K562 (cell line): ENCODE measurements around the gene AGO4. TPM values are rescaled to one million over a fixed set of nuclear protein-coding genes. Genes with fewer than 3 reads are reported as not detected.

Experiments used
- ARNT ChIP-seq, 2 experiments: fragments of 450-650 bp; IDR thresholded peaks; 2 replicates each; pipeline ENCODE4 v1.6.1; 2016; ENCODE audit warnings: mild to moderate bottlenecking in 1 of 2
- CREBBP ChIP-seq: IDR thresholded peaks from one replicate; pipeline ENCODE4 v1.6.1; 2012; ENCODE audit warnings: low read depth, mild to moderate bottlenecking, control low read depth, inconsistent platforms, low read length
- CSDE1 ChIP-seq, 2 experiments: fragments of 450-650 bp; IDR thresholded peaks; 2 replicates each; pipeline ENCODE4 v1.6.1; 2016; ENCODE audit warnings: mild to moderate bottlenecking in 1 of 2
- HOXB6 ChIP-seq: fragments of 250-450 bp; sonication (Bioruptor Pico); IDR thresholded peaks from 2 replicates; pipeline ENCODE4 v1.5.1; 2022; ENCODE audit warnings: mild to moderate bottlenecking, borderline replicate concordance
- HSF4 ChIP-seq: fragments of 250-450 bp; sonication (Bioruptor Pico); IDR thresholded peaks from 2 replicates; pipeline ENCODE4 v2.1.2; 2022; ENCODE audit warnings: mild to moderate bottlenecking, moderate library complexity, borderline replicate concordance
- MCM2 ChIP-seq: fragments of 450-650 bp; IDR thresholded peaks from 2 replicates; pipeline ENCODE4 v1.6.1; 2017; ENCODE audit warnings: low read depth, mild to moderate bottlenecking
- NCOA2 ChIP-seq, 2 experiments: fragments of 450-650 bp; IDR thresholded peaks; 2 replicates each; pipeline ENCODE4 v1.6.1; 2018; ENCODE audit warnings: mild to moderate bottlenecking in 2 of 2, moderate library complexity in 1 of 2; ENCODE audit not compliant: partially characterized antibody in 2 of 2
- PPARD ChIP-seq: fragments of 250-450 bp; sonication (Bioruptor Pico); IDR thresholded peaks from 2 replicates; pipeline ENCODE4 v1.8.0; 2022; ENCODE audit warnings: inconsistent platforms, mild to moderate bottlenecking, moderate library complexity
- PRPF4 ChIP-seq: fragments of 200-400 bp; formaldehyde crosslinking; IDR thresholded peaks from one replicate; pipeline ENCODE4 v1.6.1; 2017; ENCODE audit warnings: low read length, low read depth, mild to moderate bottlenecking; ENCODE audit not compliant: insufficient read depth, poor library complexity, severe bottlenecking
- SRSF9 ChIP-seq: fragments of 200-400 bp; formaldehyde crosslinking; IDR thresholded peaks from 2 replicates; pipeline ENCODE4 v1.6.1; 2017; ENCODE audit warnings: low read depth, low read length, borderline replicate concordance
- TEAD4 ChIP-seq, 2 experiments: sonication (generic) in 1 of 2; formaldehyde crosslinking in 1 of 2; IDR thresholded peaks; 2 replicates each; pipeline versions ENCODE4 v1.6.1 to v1.8.0; 2012 to 2022; ENCODE audit warnings: borderline replicate concordance in 1 of 2, inconsistent platforms in 1 of 2, low read length in 1 of 2, mild to moderate bottlenecking in 1 of 2, missing genetic modification reagents in 1 of 2
- THRAP3 ChIP-seq: fragments of 450-650 bp; IDR thresholded peaks from 2 replicates; pipeline ENCODE4 v1.6.1; 2016; ENCODE audit warnings: mild to moderate bottlenecking, inconsistent platforms, borderline replicate concordance
- ZNF431 ChIP-seq: sonication (generic); formaldehyde crosslinking; IDR thresholded peaks from 2 replicates; pipeline ENCODE4 v1.8.0; 2022; ENCODE audit warnings: mild to moderate bottlenecking, missing genetic modification reagents
- ZNF77 ChIP-seq: fragments of 250-450 bp; sonication (Bioruptor Pico); IDR thresholded peaks from 2 replicates; pipeline ENCODE4 v1.5.0; 2020
- polyA plus RNA-seq, 8 experiments: library from polyadenylated mRNA; depleted of rRNA in 4 of 8; stranded (reverse) in 5 of 8; unstranded in 3 of 8; fragments of >200 nt; fragmentation: Nextera tagmentation in 2 of 8; fragmentation: Illumina TruSeq in 1 of 8; extraction: Ambion mirVana in 2 of 8; extraction: Trizol in 1 of 8; gene quantifications; 2 replicates each; pipeline versions ENCODE4 v1.2.1 to v1.2.3, GENCODE V29; 2011 to 2014; ENCODE audit warnings: inconsistent platforms in 1 of 8, missing spikeins in 1 of 8
- total RNA-seq, 7 experiments: library from RNA; depleted of rRNA in 6 of 7; stranded (reverse); fragments of >200 nt in 6 of 7; fragmentation: Illumina TruSeq in 2 of 7; extraction: Trizol in 2 of 7; gene quantifications; 2 replicates each; pipeline versions ENCODE4 v1.2.1 to v1.2.3, GENCODE V29; 2011 to 2021; ENCODE audit warnings: low replicate concordance in 1 of 7
- TF ChIP-seq, protein P1 (sequence below): fragments of 250-450 bp; sonication (Bioruptor Pico); IDR thresholded peaks from 2 replicates; pipeline ENCODE4 v1.5.0; 2021; ENCODE audit warnings: mild to moderate bottlenecking, moderate library complexity
- TF ChIP-seq, protein P2 (sequence below), 2 experiments: fragments of 450-650 bp in 1 of 2; sonication (generic) in 1 of 2; formaldehyde crosslinking in 1 of 2; IDR thresholded peaks; 2 replicates each; pipeline versions ENCODE4 v1.7.1 to v1.9.0; 2016 to 2022; ENCODE audit warnings: inconsistent platforms in 1 of 2, mild to moderate bottlenecking in 1 of 2, missing genetic modification reagents in 1 of 2

The AGO4 gene
- total and polyA plus RNA-seq, 9 of the 15 experiments (the other 6 are each of a cell fraction or from before 2014, with no cell fraction given), result 1.3 to 10.5 (median 6.5) TPM

DNA sequence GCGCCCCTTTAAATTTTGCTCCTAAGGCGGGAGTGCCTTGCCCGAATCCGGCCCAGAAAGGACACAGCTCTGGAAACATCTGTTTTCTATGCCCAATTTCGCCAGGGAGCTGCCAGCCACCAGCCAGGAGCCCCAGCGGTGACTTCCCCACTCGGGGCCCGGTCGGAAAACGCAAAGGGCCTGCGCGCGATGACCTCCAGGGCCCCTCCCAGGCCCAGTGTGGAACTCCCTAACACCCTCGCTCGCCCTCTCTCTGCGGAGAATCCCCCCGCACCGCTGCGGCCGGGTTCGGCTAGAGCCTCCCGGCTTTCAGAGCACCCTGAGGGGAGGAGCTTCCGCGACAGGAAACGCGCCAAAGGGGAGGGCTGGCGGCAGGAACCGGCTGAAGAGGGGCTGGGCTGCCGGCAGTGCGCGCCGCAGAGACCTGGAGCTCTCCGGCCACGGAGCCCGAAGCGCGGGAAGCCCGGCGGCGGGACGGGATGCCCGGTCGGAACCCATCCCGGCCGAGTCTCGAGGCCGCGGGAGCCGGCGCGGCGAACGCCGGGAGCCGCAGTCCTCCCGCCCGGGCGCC, 38.5 kb upstream of the AGO4 start (continued):
- TF ChIP-seq THRAP3 (no peak), NCOA2 (IDR thresholded peaks at IDR 0.05; ENCODE audit: partially characterized antibody in 2 of 2) (no peak), SRSF9 (no peak), PPARD (CRISPR knock-in tag) (no peak), CREBBP (no peak), TEAD4 (IDR thresholded peaks at IDR 0.05; ENCODE audit: low read length) (no peak), TEAD4 (CRISPR knock-in tag; IDR thresholded peaks at IDR 0.05; ENCODE audit: borderline replicate concordance) (peak; percentile 71; the same call in 1 of the 2 replicates), PRPF4 (peak; percentile 66), HOXB6 (no peak), HSF4 (no peak), CSDE1 (IDR thresholded peaks at IDR 0.05) (no peak), MCM2 (no peak), ZNF77 (CRISPR knock-in tag) (no peak), ZNF431 (no peak), ARNT (IDR thresholded peaks at IDR 0.05) (no peak)
- TF ChIP-seq, protein P1, sequence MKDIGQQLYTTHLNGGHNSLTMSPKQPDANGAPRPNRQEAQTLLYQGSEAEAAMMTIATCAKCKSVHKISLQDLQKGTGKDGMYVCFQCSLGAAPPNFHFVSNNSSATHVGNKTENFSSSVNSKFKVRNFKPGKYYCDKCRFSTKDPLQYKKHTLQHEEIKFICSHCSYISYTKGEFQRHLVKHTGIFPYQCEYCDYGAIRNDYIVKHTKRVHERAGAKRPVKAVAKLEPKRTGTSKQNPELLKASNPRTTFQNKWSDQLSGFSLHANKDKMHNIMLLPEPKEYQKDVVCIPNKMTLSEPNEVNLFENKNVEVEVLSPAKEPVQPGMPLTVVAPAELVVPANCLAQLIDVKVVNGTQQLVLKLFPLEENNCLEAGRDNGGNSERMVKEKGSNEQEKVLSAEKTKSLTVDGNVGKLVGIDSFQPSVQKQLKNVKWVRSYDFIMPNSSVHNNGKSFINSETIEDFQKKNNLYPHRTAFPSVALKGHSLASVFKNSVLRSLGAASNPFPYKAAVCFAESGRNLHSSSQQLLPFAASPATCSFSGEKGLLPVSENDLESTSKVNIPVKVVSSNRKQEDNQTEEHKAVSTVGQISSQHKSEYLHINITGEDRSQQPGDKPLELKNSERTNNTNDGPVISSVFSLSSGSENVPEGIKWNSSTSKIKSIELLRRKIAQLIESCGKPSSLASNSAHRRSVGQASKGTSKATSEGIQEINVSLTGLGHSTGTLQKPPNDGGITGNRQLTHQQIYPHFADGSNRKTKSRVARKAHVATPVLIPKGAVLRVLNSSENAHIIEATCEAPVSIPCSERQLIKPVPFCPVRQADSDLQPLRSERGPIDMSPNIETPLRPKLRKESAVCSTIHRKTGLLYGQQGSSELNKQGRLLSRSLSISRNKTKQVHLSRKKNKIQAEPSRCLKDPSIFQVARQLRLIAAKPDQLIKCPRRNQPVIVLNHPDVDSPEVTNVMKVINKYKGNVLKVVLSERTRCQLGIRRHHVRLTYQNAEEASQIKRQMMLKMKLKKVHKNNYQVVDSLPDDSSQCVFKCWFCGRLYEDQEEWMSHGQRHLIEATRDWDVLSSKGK (CRISPR knock-in tag), result no peak
- TF ChIP-seq, protein P2, sequence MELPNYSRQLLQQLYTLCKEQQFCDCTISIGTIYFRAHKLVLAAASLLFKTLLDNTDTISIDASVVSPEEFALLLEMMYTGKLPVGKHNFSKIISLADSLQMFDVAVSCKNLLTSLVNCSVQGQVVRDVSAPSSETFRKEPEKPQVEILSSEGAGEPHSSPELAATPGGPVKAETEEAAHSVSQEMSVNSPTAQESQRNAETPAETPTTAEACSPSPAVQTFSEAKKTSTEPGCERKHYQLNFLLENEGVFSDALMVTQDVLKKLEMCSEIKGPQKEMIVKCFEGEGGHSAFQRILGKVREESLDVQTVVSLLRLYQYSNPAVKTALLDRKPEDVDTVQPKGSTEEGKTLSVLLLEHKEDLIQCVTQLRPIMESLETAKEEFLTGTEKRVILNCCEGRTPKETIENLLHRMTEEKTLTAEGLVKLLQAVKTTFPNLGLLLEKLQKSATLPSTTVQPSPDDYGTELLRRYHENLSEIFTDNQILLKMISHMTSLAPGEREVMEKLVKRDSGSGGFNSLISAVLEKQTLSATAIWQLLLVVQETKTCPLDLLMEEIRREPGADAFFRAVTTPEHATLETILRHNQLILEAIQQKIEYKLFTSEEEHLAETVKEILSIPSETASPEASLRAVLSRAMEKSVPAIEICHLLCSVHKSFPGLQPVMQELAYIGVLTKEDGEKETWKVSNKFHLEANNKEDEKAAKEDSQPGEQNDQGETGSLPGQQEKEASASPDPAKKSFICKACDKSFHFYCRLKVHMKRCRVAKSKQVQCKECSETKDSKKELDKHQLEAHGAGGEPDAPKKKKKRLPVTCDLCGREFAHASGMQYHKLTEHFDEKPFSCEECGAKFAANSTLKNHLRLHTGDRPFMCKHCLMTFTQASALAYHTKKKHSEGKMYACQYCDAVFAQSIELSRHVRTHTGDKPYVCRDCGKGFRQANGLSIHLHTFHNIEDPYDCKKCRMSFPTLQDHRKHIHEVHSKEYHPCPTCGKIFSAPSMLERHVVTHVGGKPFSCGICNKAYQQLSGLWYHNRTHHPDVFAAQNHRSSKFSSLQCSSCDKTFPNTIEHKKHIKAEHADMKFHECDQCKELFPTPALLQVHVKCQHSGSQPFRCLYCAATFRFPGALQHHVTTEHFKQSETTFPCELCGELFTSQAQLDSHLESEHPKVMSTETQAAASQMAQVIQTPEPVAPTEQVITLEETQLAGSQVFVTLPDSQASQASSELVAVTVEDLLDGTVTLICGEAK (IDR thresholded peaks at IDR 0.05), result peak; percentile 72; the same call in 1 of the 2 replicates
- TF ChIP-seq, protein P2 (CRISPR knock-in tag; IDR thresholded peaks at IDR 0.05), result no peak
